NOMO-1 treated with DMSO at 0.1 percent for 48 hours (cell line): ENCODE results near the gene NRAP.

Source experiments
- DNase-seq: peaks from one replicate; lab custom pipeline; 2025; ENCODE audit not compliant: unreplicated experiment; lab: John Stamatoyannopoulos, UW

NRAP gene

DNA sequence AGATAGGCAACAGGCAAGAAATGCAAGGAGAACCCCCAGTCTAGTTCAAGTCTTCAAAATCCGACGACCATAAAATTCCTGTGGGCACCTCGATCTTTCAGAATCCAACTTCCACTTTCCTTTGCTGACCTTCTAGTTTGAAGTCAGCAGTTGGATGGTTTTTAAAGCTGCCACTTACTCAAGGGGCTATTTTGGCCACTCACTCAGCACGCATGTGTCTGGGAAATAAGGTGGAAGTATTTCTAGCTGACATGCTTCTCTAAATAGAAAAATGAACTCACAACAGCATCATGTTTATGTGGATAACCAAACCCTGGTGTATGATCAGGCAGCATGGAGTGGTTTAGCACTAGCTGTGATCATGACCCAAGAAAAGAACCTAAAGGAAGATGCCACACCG, at the start of gene NRAP:
Gene NRAP, minus strand, starts transcription at position 134 of the 400 bp plus-strand sequence. CDS start 159 bp downstream, outside the sequence.
- DNase-seq, result no peak

- no peak for DNase-seq
Observed at GRCh38 chr10:113713640-113713982, 49.8 kb upstream of the NRAP start.

GRCh38 chr10:113712755-113713639, 49.2 kb upstream of the NRAP start:
- no peak for DNase-seq

DNA sequence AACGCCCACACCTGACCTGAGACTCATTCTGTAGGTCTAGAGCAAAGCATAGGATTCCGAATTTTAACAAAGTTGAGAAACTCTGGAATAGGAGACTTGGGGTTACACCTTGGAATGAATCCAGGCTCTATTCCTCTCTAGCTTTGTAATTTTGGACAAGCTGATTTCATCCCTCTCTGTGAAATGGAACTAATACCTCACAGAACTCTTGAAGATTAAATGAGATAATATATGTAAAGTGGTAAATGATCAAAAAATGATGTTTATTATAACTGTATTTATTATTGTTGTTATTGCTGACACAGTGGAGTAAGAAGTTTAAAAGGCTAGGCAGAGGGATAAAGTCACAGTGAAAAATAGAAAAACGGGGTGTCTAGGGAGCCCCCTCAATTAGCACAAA, 48.2 kb upstream of the NRAP start:
- DNase-seq, result no peak

DNA sequence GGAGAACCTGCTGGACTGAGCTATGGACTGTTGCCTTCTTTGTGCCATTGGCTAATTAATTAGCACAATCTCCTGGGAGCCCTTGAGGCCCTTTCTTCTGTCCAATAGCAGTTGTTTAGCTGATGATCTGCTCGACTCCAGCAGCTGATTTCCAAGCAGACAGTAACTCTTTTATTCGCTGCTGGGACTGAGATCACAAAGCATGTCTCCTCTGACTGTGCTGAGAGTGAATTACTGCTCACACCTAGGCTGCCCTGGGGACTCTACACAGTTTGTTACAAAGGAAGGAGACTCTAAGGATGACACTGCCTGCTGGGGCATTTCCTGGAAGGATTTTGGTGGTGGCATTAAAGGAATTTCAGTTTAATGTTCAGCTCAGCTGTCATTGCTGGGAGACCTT, 47.3 kb upstream of the NRAP start:
- DNase-seq, result no peak

DNA sequence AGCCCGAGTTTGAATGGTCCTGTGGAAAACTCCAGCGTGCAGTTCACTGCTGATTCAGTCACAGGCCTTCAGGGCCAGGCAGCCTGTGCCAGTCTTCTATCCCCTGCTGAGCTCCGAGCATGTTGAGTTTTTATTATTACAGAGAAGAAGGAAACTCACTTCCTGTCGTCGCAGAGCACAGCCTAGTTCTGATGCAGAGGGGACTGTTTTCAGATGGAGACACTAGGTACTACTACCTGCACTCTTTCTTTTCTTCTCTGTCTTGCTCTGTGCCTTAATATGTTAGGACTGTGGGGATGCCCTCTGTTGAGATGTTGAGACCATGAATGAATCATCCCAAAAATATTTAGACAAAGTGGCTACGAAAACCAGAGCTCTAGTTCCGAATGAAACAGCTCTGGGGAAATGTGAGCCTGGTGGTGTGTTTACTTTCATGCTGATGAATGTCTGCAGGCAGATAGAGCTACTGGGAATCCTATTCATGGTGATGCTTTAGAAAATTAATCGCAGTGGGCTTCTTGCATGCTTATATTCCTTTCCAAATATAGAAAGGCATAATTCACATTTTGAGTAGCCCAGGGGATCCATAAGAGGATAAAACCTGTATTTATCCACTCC, 45.5 kb upstream of the NRAP start:
- DNase-seq, result no peak

DNA sequence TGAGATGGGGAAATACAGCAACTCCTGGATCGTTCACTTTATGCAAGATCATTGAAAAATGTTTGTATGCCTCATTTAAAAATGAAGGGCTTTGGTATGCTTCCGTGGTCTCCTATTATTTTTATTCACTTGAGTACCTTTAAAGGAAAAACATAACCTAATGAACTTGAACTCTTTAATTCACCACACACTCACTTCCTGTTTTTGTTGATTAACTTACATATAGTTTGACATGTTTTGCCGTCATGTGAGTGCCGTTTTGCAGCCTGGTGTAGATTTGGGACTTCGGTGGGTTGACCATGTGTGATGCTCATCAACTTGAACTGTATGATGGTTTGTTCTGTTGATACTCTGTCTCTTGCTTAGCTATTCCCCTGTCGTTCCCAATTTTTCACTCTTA, 44.8 kb upstream of the NRAP start:
- no peak for DNase-seq

GRCh38 chr10:113706623-113707022, 42.8 kb upstream of the NRAP start:
- DNase-seq, result no peak

GRCh38 chr10:113705344-113705652, 41.5 kb upstream of the NRAP start:
- no peak for DNase-seq

- peak; percentile 27 for DNase-seq
Observed at GRCh38 chr10:113704637-113705343, 40.9 kb upstream of the NRAP start.

DNA sequence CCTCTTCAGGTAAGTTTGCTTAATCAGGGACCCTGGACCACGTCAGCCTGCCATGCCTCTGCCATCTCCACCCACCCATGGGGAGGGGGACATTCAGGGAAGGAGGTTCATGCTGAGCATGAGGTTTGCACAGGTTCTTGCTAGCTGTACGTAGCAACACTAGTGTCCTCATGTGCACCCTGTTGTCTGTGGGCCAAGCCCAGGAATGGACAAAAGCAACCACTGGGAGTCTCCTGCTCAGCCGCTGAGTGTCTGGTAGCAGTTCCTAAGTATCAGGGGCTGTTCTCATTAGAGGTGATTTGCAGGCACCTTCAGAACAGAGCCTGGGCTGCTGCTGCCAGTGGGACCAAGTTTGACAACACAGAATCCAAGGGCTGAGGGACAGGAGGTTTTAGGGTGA, 33.8 kb upstream of the NRAP start:
- no peak for DNase-seq

DNA sequence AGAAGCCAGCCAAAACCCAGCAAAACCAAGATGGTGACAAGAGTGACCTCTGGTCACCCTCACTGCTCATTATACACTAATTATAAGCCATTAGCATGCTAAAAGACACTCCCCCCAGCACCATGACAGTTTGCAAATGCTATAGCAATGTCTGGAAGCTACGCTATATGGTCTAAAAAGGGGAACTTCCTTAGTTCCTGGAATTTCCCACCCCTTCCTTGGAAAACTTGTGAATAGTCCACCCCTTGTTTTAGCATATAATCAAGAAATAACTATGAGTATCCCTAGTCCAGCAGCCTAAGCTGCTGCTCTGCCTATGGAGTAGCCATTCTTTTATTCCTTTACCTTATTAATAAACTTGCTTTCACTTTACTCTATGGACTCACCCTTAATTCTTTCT, 31.9 kb upstream of the NRAP start:
- no peak for DNase-seq

DNA sequence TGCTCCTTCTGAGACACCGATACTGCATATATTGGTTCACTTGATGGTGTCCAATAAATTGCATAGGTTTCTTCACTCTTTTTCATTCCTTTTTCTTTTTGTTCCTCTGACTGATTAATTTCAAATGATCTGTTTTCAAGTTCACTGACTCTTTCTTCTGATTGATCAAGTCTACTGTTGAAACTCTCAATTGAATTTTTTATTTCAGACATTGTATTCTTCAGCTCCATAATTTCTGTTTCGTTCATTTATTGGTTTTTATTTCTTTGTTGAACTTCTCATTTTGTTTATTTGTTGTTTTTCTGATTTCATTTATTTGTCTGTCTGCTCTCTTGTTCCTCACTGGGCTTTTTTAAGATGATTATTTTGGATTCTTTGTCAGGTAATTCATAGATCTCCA, 29.5 kb upstream of the NRAP start:
- DNase-seq, result no peak

- no peak for DNase-seq
Observed at GRCh38 chr10:113692271-113692670, 28.4 kb upstream of the NRAP start.

DNA sequence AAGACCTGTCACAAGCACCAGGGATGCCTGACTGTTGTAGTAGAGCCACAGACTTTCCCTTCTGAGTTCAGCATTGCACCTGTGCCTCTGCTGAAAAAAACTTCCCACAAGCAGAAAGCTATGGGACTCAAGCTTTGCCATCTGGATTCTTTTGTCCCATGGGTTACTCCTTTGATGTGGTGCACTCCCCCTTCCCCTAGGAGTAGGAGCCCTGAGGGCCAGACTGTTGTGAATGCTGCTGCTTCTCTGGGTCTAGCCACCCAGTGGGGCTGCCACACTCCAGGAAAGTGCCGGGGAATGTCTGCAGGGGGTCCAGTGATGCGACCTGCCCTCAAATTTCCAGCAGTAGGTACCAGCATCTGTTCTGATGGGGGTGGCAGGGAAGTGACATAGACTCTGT, 27.5 kb upstream of the NRAP start:
- DNase-seq, result no peak

- DNase-seq, result no peak
Observed at GRCh38 chr10:113690749-113691148, 26.9 kb upstream of the NRAP start.

GRCh38 chr10:113689574-113689973, 25.7 kb upstream of the NRAP start:
- DNase-seq, result no peak

DNA sequence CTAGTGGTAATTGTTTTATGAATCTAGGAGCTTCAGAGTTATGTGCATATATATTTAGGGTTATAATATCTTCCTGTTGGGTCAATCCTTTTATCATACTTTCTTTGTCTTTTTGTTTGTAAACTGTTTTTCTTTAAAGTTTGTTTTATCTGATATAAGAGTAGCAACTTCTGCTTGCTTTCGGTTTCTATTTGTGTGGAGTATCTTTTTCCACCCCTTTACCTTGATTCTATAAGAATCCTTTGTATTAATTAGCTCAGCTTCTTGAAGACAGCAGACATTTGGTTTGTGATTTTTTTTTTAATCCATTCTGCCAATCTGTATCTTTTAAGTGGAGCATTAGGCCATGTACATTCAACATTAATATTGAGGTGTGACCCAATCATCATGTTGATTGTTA, 25.2 kb upstream of the NRAP start:
- no peak for DNase-seq

- no peak for DNase-seq
Observed at GRCh38 chr10:113687037-113687436, 23.2 kb upstream of the NRAP start.

DNA sequence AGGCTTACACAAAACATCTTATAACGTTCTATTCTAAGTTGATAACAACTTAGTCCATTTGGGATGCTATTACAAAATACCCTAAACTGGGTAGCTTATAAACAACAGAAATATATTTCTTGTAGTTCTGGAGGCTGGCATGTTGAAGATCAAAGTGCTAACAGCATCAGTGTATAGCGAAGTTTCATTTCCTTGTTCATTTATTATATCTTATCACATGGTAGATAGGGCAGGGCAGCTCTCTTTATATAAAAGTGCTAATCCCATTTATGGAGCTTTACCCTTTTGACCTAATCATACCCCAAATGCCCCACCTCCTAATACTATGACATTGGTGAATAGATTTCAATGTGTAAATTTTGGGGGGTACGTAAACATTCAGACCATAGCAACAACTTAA, 22.2 kb upstream of the NRAP start:
- no peak for DNase-seq

DNA sequence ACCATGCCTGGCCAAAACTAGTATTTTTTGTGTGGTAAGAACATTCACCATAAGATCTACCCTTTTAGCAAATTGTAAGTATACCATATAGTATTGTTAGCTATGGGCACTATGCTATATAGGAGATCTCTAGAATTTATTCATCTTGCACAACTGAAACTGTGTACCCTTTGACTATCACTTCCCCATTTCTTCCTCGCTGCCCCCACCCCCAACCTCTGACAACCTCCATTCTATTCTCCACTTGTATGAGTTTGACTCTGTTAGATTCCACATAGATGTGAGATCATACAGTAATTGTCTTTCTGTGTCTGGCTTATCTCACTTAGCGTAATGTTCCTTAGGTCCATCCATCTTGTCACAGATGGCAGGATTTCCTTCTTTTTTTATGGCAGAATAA, 19.5 kb upstream of the NRAP start:
- peak; percentile 49 for DNase-seq
